ENCODE measurements around the gene NOX3.

GRCh38 chr6:155347800-155348199 lies 107.8 kb downstream of the NOX3 start:
- no peak for TF ChIP-seq POLR2AphosphoS5 (IDR thresholded peaks at IDR 0.05; ENCODE audit: low read depth)
- no peak for TF ChIP-seq CTCF (IDR thresholded peaks at IDR 0.05; ENCODE audit: insufficient read depth, low read length)
- TF ChIP-seq REST (IDR thresholded peaks at IDR 0.05; ENCODE audit: insufficient replicate concordance, low read depth), result no peak
- TF ChIP-seq GABPA (IDR thresholded peaks at IDR 0.05; ENCODE audit: low read depth), result no peak
- TF ChIP-seq SPI1 (IDR thresholded peaks at IDR 0.05; ENCODE audit: borderline replicate concordance, low read depth), result no peak
